Measurements from ENCODE around the gene UCK2.

The UCK2 gene

GRCh38 chr1:165879946-165880345 is 52.5 kb downstream of the UCK2 start:
- DNase-seq (ENCODE audit: low read depth): no peak

- no peak for DNase-seq (ENCODE audit: low read depth)
These were observed 53.6 kb downstream of the UCK2 start for GRCh38 chr1:165880993-165881392.

- no peak for DNase-seq (ENCODE audit: low read depth)
These were observed 54.9 kb downstream of the UCK2 start for GRCh38 chr1:165882168-165882837.

GRCh38 chr1:165883056-165883455 is 55.6 kb downstream of the UCK2 start:
- DNase-seq (ENCODE audit: low read depth): no peak

GRCh38 chr1:165884009-165884689 is 56.7 kb downstream of the UCK2 start:
- DNase-seq (ENCODE audit: low read depth): no peak

- no peak for DNase-seq (ENCODE audit: low read depth)
These were observed 57.4 kb downstream of the UCK2 start for GRCh38 chr1:165884690-165885304.

- no peak for DNase-seq (ENCODE audit: low read depth)
These were observed 57.9 kb downstream of the UCK2 start for GRCh38 chr1:165885305-165885694.

- DNase-seq (ENCODE audit: low read depth): no peak
These were observed 58.8 kb downstream of the UCK2 start for GRCh38 chr1:165886193-165886592.

GRCh38 chr1:165886983-165887382 is 59.6 kb downstream of the UCK2 start:
- DNase-seq (ENCODE audit: low read depth): no peak

GRCh38 chr1:165887877-165888551 is 60.6 kb downstream of the UCK2 start:
- no peak for DNase-seq (ENCODE audit: low read depth)

GRCh38 chr1:165888552-165888920 is 61.1 kb downstream of the UCK2 start:
- no peak for DNase-seq (ENCODE audit: low read depth)

- no peak for DNase-seq (ENCODE audit: low read depth)
These were observed 63.3 kb downstream of the UCK2 start for GRCh38 chr1:165890684-165891083.

GRCh38 chr1:165891111-165891860 is 63.9 kb downstream of the UCK2 start:
- DNase-seq (ENCODE audit: low read depth): no peak

- no peak for DNase-seq (ENCODE audit: low read depth)
These were observed 65.5 kb downstream of the UCK2 start for GRCh38 chr1:165892935-165893334.

- no peak for DNase-seq (ENCODE audit: low read depth)
These were observed 66.1 kb downstream of the UCK2 start for GRCh38 chr1:165893507-165893906.

GRCh38 chr1:165894591-165894990 is 67.2 kb downstream of the UCK2 start:
- no peak for DNase-seq (ENCODE audit: low read depth)

GRCh38 chr1:165895451-165895871 is 68.0 kb downstream of the UCK2 start:
- DNase-seq (ENCODE audit: low read depth): no peak

- no peak for DNase-seq (ENCODE audit: low read depth)
These were observed 68.9 kb downstream of the UCK2 start for GRCh38 chr1:165896277-165896676.

- no peak for DNase-seq (ENCODE audit: low read depth)
These were observed 70.2 kb downstream of the UCK2 start for GRCh38 chr1:165897326-165898303.

- DNase-seq (ENCODE audit: low read depth): no peak
These were observed 71.4 kb downstream of the UCK2 start for GRCh38 chr1:165898837-165899236.

- no peak for DNase-seq (ENCODE audit: low read depth)
These were observed 72.1 kb downstream of the UCK2 start for GRCh38 chr1:165899461-165899941.

All from stimulated activated CD8-positive, alpha-beta memory T cell treated with anti-CD3 and anti-CD28 coated beads, Interleukin-4, amount 100 ng/mL, for 24 hours (primary cell).